Measurements from ENCODE around the gene SLC16A7. TPM values are rescaled to one million over a fixed set of nuclear protein-coding genes. Genes with fewer than 3 reads are reported as not detected.

The SLC16A7 gene
- total RNA-seq, 4 donors from 2014 or later = 16.9 to 45.4 (median 27.1) TPM

DNA sequence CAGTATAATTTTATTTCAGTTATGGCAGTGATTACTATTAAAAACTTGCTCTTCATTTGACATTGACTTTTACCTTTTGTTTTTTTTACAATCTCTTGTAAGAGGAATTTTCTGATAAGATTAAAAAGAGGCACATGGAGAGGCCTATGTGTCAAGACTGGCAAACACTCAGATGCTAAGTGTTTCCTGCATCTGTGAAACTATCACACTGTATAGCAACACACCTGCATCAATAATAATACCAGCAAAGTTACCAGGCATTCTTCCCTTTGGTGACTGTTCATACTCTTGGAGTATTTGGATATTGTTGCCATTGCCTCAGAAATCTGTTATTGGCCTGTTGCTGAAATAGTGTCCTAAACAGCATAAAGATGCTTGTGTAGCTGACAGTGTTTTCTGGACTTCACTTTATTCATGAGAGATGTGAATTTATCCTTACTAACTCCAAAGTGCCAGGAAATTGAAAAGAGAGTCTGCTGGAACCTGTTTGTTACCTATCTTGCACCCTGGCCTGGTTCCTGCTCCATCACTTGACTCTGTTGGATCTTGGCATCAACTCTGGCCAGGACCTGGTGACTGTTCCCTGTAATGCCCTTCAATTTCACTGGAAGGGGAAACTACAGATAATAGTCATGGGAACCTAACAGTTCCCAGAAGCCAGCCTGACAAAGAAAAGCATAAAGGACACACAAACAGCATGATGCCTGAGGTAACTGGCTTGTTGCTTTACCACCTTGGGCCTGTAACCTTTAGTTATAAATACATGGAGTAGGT is 19.8 kb downstream of the SLC16A7 start:
- TF ChIP-seq POLR2AphosphoS5 (IDR thresholded peaks at IDR 0.05) = no peak
- TF ChIP-seq POLR2A (IDR thresholded peaks at IDR 0.05; ENCODE audit: low read depth) = no peak
- TF ChIP-seq, protein P1, sequence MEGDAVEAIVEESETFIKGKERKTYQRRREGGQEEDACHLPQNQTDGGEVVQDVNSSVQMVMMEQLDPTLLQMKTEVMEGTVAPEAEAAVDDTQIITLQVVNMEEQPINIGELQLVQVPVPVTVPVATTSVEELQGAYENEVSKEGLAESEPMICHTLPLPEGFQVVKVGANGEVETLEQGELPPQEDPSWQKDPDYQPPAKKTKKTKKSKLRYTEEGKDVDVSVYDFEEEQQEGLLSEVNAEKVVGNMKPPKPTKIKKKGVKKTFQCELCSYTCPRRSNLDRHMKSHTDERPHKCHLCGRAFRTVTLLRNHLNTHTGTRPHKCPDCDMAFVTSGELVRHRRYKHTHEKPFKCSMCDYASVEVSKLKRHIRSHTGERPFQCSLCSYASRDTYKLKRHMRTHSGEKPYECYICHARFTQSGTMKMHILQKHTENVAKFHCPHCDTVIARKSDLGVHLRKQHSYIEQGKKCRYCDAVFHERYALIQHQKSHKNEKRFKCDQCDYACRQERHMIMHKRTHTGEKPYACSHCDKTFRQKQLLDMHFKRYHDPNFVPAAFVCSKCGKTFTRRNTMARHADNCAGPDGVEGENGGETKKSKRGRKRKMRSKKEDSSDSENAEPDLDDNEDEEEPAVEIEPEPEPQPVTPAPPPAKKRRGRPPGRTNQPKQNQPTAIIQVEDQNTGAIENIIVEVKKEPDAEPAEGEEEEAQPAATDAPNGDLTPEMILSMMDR (IDR thresholded peaks at IDR 0.05) = no peak
- no peak for TF ChIP-seq EP300 (IDR thresholded peaks at IDR 0.05)
- DNase-seq (ENCODE audit: extremely low spot score) = no peak
- Histone ChIP-seq H3K4me1 (peaks cover 0 to 16% (median 13%) of the 10 kb centered on the region in 4 donors), H3K27me3 (no peaks in the 10 kb centered on the region), H3K27ac (replicated peaks in 1 of 4) (no peak overlapping the region), H3K4me3 (no peak overlapping the region), H3K36me3 (peaks cover 0 to 17% (median 8%) of the 10 kb centered on the region in 4 donors), H3K9me3 (peaks cover 0 to 18% (median 11%) of the 10 kb centered on the region in 4 donors)
- intact Hi-C loops (cut with DNase I) = no loop called here

DNA sequence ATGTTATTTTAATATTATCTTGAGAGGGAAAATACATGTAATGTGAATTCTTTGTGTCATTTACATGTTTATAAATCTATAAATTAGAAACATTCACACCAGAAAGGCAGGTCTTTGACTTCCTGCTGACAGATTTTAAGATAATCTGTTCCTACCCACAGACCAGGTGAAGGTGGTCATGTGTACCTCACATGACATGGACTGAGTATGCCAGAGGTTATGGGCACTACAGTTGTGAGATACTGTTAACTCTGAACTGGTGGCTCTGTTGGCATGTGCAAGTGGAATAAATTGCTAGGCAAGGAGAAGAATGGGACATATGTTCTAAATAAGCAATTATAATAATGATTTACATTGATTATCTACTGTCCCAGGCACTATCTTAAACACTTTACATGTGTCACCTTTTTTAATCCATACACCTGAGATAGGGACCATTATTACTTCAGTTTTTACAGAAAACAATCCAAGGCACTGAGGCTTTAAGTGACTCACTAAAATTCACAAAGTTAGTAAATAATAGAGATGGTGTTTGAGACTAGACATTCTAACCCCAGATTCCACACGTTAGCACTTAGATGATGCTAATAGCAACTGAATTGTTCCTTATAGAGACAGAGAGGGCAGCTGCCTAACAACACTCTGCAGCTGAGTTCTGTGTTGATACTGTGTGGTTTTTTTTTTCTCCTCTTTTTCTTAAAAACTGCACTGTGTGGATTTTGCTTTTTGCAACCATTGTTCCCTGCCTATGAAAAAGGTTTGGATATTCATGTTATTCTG is 23.8 kb downstream of the SLC16A7 start:
- TF ChIP-seq EP300 (IDR thresholded peaks at IDR 0.05) (no peak), POLR2AphosphoS5 (IDR thresholded peaks at IDR 0.05) (no peak), POLR2A (IDR thresholded peaks at IDR 0.05; ENCODE audit: low read depth) (no peak)
- TF ChIP-seq, protein P1 (IDR thresholded peaks at IDR 0.05) = no peak
- no peak for DNase-seq (ENCODE audit: extremely low spot score)
- H3K4me1 ChIP-seq = peaks cover 0 to 19% (median 14%) of the 10 kb centered on the region in 4 donors
- no peaks in the 10 kb centered on the region for H3K36me3 ChIP-seq
- intact Hi-C loops (cut with DNase I) = no loop called here
- H3K9me3 ChIP-seq = no peaks in the 10 kb centered on the region
- 30% methylated on average over 1 of the region's 1 CpG for WGBS
- no peak overlapping the region for H3K4me3 ChIP-seq
- H3K27ac ChIP-seq (replicated peaks in 1 of 4) = no peak overlapping the region
- no peaks in the 10 kb centered on the region for H3K27me3 ChIP-seq

DNA sequence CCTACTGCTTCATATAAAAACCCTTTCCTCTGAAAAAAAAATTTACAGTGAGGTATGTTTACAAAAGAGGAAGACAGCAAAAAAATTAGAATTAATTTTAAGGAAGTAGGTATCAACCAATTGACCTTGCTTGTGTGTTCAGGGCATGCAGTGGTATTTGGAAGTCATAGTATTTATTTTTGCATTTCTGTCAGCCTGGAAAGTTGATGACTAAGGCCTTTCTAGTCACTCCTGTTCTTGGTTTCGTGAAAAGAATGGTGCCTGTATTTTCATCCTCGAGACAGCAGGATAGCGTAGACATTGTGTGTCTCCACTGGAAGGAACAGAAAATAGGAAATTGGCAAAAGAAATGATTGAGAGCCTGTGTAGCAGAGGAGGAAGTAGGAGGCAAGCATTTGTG is 24.5 kb downstream of the SLC16A7 start:
- 66% methylated on average over 3 of the region's 3 CpGs for WGBS

DNA sequence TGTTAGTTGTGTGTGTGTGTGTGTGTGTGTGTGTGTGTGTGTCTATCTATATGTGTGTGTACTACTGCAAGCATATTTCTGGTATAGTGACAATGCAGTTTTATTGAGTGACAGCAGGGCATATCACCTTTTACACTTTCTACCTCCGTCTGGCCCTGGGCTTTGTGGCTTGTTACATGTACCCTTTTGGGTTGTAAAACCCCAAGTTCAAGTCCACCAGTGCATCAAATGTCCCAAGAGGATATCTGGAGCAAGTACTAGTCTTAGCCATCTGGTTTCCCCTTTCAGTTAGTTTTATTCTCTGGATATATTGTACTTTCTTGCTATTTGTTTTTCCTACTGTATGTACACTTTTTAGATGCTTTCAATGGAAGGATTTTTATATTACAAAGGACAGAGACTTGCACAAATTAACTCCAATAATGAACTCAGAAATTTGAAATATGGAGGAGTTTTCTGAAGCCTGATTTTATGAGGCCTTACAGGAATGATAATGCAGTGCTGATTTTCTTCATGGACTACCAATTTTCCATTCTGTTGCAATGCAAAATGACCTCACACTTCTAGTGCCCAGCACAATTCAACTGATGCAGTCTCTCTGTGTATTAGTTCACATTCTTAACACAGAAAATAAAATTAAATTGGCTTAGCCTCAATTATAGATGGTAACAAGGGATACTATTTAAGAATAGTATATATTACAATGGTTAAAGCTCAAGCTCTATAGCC is 29.1 kb downstream of the SLC16A7 start:
- no peak for TF ChIP-seq EP300 (IDR thresholded peaks at IDR 0.05)
- TF ChIP-seq POLR2A (IDR thresholded peaks at IDR 0.05; ENCODE audit: low read depth) = no peak
- no peak for TF ChIP-seq POLR2AphosphoS5 (IDR thresholded peaks at IDR 0.05)
- TF ChIP-seq, protein P1 (IDR thresholded peaks at IDR 0.05) = no peak
- no peaks in the 10 kb centered on the region for H3K9me3 ChIP-seq
- WGBS = 100% methylated on average over 1 of the region's 1 CpG
- intact Hi-C loops (cut with DNase I) = no loop called here
- H3K4me1 ChIP-seq = peaks cover 8 to 17% (median 10%) of the 10 kb centered on the region in 4 donors
- no peak overlapping the region for H3K4me3 ChIP-seq
- H3K36me3 ChIP-seq = no peaks in the 10 kb centered on the region
- no peak for DNase-seq (ENCODE audit: extremely low spot score)
- H3K27me3 ChIP-seq = no peaks in the 10 kb centered on the region
- H3K27ac ChIP-seq (replicated peaks in 1 of 4) = no peak overlapping the region

More for the DNA sequence above, 24.5 kb downstream of the SLC16A7 start:
- H3K4me1 ChIP-seq = peaks cover 0 to 19% (median 14%) of the 10 kb centered on the region in 4 donors
- no peak overlapping the region for H3K27ac ChIP-seq (replicated peaks in 1 of 4)
- H3K4me3 ChIP-seq = no peak overlapping the region
- H3K27me3 ChIP-seq = no peaks in the 10 kb centered on the region
- DNase-seq (ENCODE audit: extremely low spot score) = no peak
- TF ChIP-seq EP300 (IDR thresholded peaks at IDR 0.05) (no peak), POLR2AphosphoS5 (IDR thresholded peaks at IDR 0.05) (no peak), POLR2A (IDR thresholded peaks at IDR 0.05; ENCODE audit: low read depth) (no peak)
- TF ChIP-seq, protein P1 (IDR thresholded peaks at IDR 0.05) = no peak
- intact Hi-C loops (cut with DNase I) = no loop called here
- no peaks in the 10 kb centered on the region for H3K9me3 ChIP-seq
- H3K36me3 ChIP-seq = no peaks in the 10 kb centered on the region
